T-cell (primary cell): ENCODE results near the gene ZNF777. TPM values are rescaled to one million over a fixed set of nuclear protein-coding genes. Genes with fewer than 3 reads are reported as not detected.
"Not testable (repeated sequence)": the region's sequence is repeated elsewhere in the genome, so short reads cannot be mapped to it uniquely, and the experiment has no call there.

Experiments used
- ATAC-seq, 4 experiments: fragments of 200-7000 bp in 3 of 4; fragments of 150-1000 bp in 1 of 4; cut with Tn5 transposase; replicated peaks in 1 of 4; 1 replicate in 3 of 4; 2 replicates in 1 of 4; pipeline ENCODE4 v1.10.0; 2021; ENCODE audit warnings: moderate library complexity in 3 of 4, mild to moderate bottlenecking in 2 of 4, moderate number of reproducible peaks in 1 of 4
- CTCF ChIA-PET, 2 donors: fragments of 300-600 bp; sonication (Branson Sonifier 250); formaldehyde crosslinking; loops; one replicate each; lab custom pipeline; 2022; ENCODE audit warnings: antibody characterized with exemption in 2 of 2; lab: Charles Lee
- POLR2A ChIA-PET, 2 donors: fragments of 300-600 bp; sonication (Branson Sonifier 250); formaldehyde crosslinking; loops; one replicate each; lab custom pipeline; 2022; ENCODE audit warnings: antibody characterized with exemption in 2 of 2; lab: Charles Lee
- DNase-seq, 35 experiments: peaks; one replicate each; pipeline versions ENCODE4 v3.0.0 to v3.0.0-alpha.2; 2013 to 2023
- H3K27ac ChIP-seq: one replicate; pipeline ENCODE4 v1.5.1; 2013; ENCODE audit warnings: low read length
- H3K27me3 ChIP-seq, 2 experiments: replicated peaks in 1 of 2; 1 replicate in 1 of 2; 2 replicates in 1 of 2; pipeline versions ENCODE4 v1.6.1 to v1.7.0; 2013; ENCODE audit warnings: low read length in 1 of 2, mixed read lengths in 1 of 2; ENCODE audit not compliant: control insufficient read depth in 2 of 2, insufficient read depth in 2 of 2; ENCODE audit errors: extremely low read depth in 1 of 2
- H3K36me3 ChIP-seq, 2 donors: 1 replicate in 1 of 2; 2 replicates in 1 of 2; pipeline versions ENCODE4 v1.6.1 to v1.7.0; 2013; ENCODE audit warnings: low read length in 1 of 2; ENCODE audit not compliant: control insufficient read depth in 2 of 2, insufficient read depth in 1 of 2; ENCODE audit errors: extremely low read depth in 1 of 2
- H3K4me1 ChIP-seq, 2 experiments: 1 replicate in 1 of 2; 2 replicates in 1 of 2; pipeline versions ENCODE4 v1.6.1 to v1.7.0; 2013; ENCODE audit warnings: low read length in 2 of 2, mixed read lengths in 1 of 2; ENCODE audit not compliant: insufficient read depth in 2 of 2, control insufficient read depth in 1 of 2; ENCODE audit errors: extremely low read depth in 1 of 2
- H3K4me3 ChIP-seq, 2 donors: 1 replicate in 1 of 2; 2 replicates in 1 of 2; pipeline versions ENCODE4 v1.5.1 to v1.7.0; 2013; ENCODE audit warnings: mild to moderate bottlenecking in 2 of 2, low read length in 1 of 2, moderate library complexity in 1 of 2; ENCODE audit not compliant: control insufficient read depth in 1 of 2; ENCODE audit errors: extremely low read depth in 1 of 2
- H3K9me3 ChIP-seq: 2 replicates; pipeline ENCODE4 v1.7.0; 2013
- H3K27ac Mint-ChIP-seq, 2 donors: one replicate each; pipeline ENCODE4 v1.8.0; 2020 to 2021; ENCODE audit warnings: mild to moderate bottlenecking in 2 of 2, mixed read lengths in 2 of 2
- H3K27me3 Mint-ChIP-seq, 2 donors: one replicate each; pipeline ENCODE4 v1.8.0; 2021 to 2022; ENCODE audit warnings: mixed read lengths in 2 of 2
- H3K36me3 Mint-ChIP-seq: one replicate; pipeline ENCODE4 v1.8.0; 2021; ENCODE audit warnings: mixed read lengths
- H3K4me1 Mint-ChIP-seq, 3 donors: one replicate each; pipeline ENCODE4 v1.8.0; 2020 to 2022; ENCODE audit warnings: mixed read lengths in 3 of 3, mild to moderate bottlenecking in 1 of 3
- H3K4me3 Mint-ChIP-seq, 3 donors: one replicate each; pipeline ENCODE4 v1.8.0; 2020 to 2022; ENCODE audit warnings: mild to moderate bottlenecking in 3 of 3, mixed read lengths in 3 of 3, moderate library complexity in 3 of 3
- H3K9me3 Mint-ChIP-seq, 3 donors: one replicate each; pipeline ENCODE4 v1.8.0; 2020 to 2022; ENCODE audit warnings: mixed read lengths in 3 of 3
- WGBS: methylation state at CpG from one replicate; pipeline ENCODE4 v1.1.5; 2013; ENCODE audit warnings: missing lambda C conversion rate; ENCODE audit not compliant: insufficient coverage; 5-methylcytosine and 5-hydroxymethylcytosine counted together
- total RNA-seq, 35 experiments: library from RNA in 6 of 35; stranded (reverse) in 6 of 35; fragments of 120-200 nt in 1 of 35; gene quantifications; one replicate each; pipeline versions ENCODE4 v1.2.1 to v1.2.4 and lab custom pipeline; 2013 to 2026

ZNF777 gene
- total RNA-seq, 5 donors from 2014 or later (not counting 1 experiment from before 2014, with no cell fraction given): 13.2 to 22.5 (median 19.8) TPM

- ATAC-seq (no peak), DNase-seq (no peak)
- H3K36me3 ChIP-seq: peaks cover 14 to 80% of the 10 kb centered on the region in 2 donors
- ChIA-PET CTCF (interaction anchor here in 1 of 2 donors (0.6 kb wide), 1 partner anchor 1167 kb away, joined by 4 read pairs; no protein-coding TSS in a partner anchor), POLR2A (no interaction called here)
- no peak overlapping the region for H3K27ac ChIP-seq
- Mint-ChIP-seq H3K27me3 (no peaks in the 10 kb centered on the region), H3K36me3 (peaks cover 60% of the 10 kb centered on the region), H3K9me3 (no peaks in the 10 kb centered on the region), H3K4me3 (no peak overlapping the region), H3K4me1 (peaks cover 5 to 7% (median 6%) of the 10 kb centered on the region in 3 donors), H3K27ac (no peak overlapping the region)
- no peaks in the 10 kb centered on the region for H3K27me3 ChIP-seq
- H3K4me1 ChIP-seq: no peaks in the 10 kb centered on the region
- H3K4me3 ChIP-seq: no peak overlapping the region
- 94% methylated on average over 6 of the region's 6 CpGs for WGBS
- H3K9me3 ChIP-seq: no peaks in the 10 kb centered on the region
Observed at GRCh38 chr7:149449897-149450296, 11.0 kb downstream of the ZNF777 start.

- H3K9me3 ChIP-seq: no peaks in the 10 kb centered on the region
- Mint-ChIP-seq H3K4me1 (peaks cover 4 to 7% (median 5%) of the 10 kb centered on the region in 3 donors), H3K36me3 (peaks cover 63% of the 10 kb centered on the region), H3K4me3 (no peak overlapping the region), H3K27ac (no peak overlapping the region), H3K9me3 (no peaks in the 10 kb centered on the region), H3K27me3 (no peaks in the 10 kb centered on the region)
- ChIA-PET POLR2A (no interaction called here), CTCF (no interaction called here)
- peaks cover 15 to 77% of the 10 kb centered on the region in 2 donors for H3K36me3 ChIP-seq
- no peak overlapping the region for H3K27ac ChIP-seq
- ATAC-seq: no peak
- H3K4me3 ChIP-seq: no peak overlapping the region
- no peaks in the 10 kb centered on the region for H3K4me1 ChIP-seq
- no peak for DNase-seq
- 97% methylated on average over 3 of the region's 8 CpGs for WGBS
- H3K27me3 ChIP-seq: no peaks in the 10 kb centered on the region
Observed at GRCh38 chr7:149448961-149449360, 11.9 kb downstream of the ZNF777 start.

GRCh38 chr7:149446026-149446425 lies 14.8 kb downstream of the ZNF777 start:
- ATAC-seq, H3K9me3 ChIP-seq, H3K27ac Mint-ChIP-seq, H3K9me3 Mint-ChIP-seq, H3K27me3 Mint-ChIP-seq, H3K4me1 Mint-ChIP-seq, CTCF ChIA-PET, H3K4me3 Mint-ChIP-seq, H3K4me1 ChIP-seq, H3K27ac ChIP-seq, H3K27me3 ChIP-seq, DNase-seq, POLR2A ChIA-PET, H3K4me3 ChIP-seq: not testable (repeated sequence)
- H3K36me3 Mint-ChIP-seq: peaks cover 56% of the 10 kb centered on the region
- no CpG with 5 or more reads among the region's 11 CpGs for WGBS
- peaks cover 11 to 67% of the 10 kb centered on the region in 2 donors for H3K36me3 ChIP-seq

- Histone ChIP-seq H3K9me3 (no peaks in the 10 kb centered on the region), H3K27ac (no peak overlapping the region), H3K4me3 (no peak overlapping the region), H3K4me1 (peaks cover 0 to 4% of the 10 kb centered on the region in 2 experiments), H3K36me3 (peaks cover 4 to 53% of the 10 kb centered on the region in 2 donors), H3K27me3 (no peaks in the 10 kb centered on the region)
- H3K9me3 Mint-ChIP-seq: no peaks in the 10 kb centered on the region
- ATAC-seq: no peak
- no peak overlapping the region for H3K27ac Mint-ChIP-seq
- H3K4me3 Mint-ChIP-seq: no peak overlapping the region
- peaks cover 43% of the 10 kb centered on the region for H3K36me3 Mint-ChIP-seq
- ChIA-PET POLR2A (interaction anchor here in 1 of 2 donors (0.5 kb wide), 1 partner anchor 317 kb away, joined by 4 read pairs; no protein-coding TSS in a partner anchor), CTCF (interaction anchor here in 1 of 2 donors (0.8 kb wide), 1 partner anchor 16 kb away, joined by 3 read pairs; the partner anchor contains the start of gene ZNF777)
- H3K4me1 Mint-ChIP-seq: peaks cover 10 to 13% (median 12%) of the 10 kb centered on the region in 3 donors
- DNase-seq: no peak
- H3K27me3 Mint-ChIP-seq: no peaks in the 10 kb centered on the region
- 92% methylated on average over 4 of the region's 6 CpGs for WGBS
Observed at GRCh38 chr7:149444287-149444686, 16.6 kb downstream of the ZNF777 start.

GRCh38 chr7:149443523-149443922 lies 17.3 kb downstream of the ZNF777 start:
- no peak overlapping the region for H3K27ac Mint-ChIP-seq
- H3K9me3 Mint-ChIP-seq: no peaks in the 10 kb centered on the region
- ATAC-seq (no peak), DNase-seq (no peak)
- Histone ChIP-seq H3K27ac (no peak overlapping the region), H3K27me3 (no peaks in the 10 kb centered on the region), H3K4me1 (peaks cover 0 to 4% of the 10 kb centered on the region in 2 experiments), H3K36me3 (peaks cover 4 to 48% of the 10 kb centered on the region in 2 donors), H3K4me3 (no peak overlapping the region), H3K9me3 (no peaks in the 10 kb centered on the region)
- H3K4me1 Mint-ChIP-seq: peaks cover 12 to 18% (median 13%) of the 10 kb centered on the region in 3 donors
- POLR2A ChIA-PET: no interaction called here
- H3K36me3 Mint-ChIP-seq: peaks cover 41% of the 10 kb centered on the region
- WGBS: 100% methylated on average over 4 of the region's 7 CpGs
- H3K4me3 Mint-ChIP-seq: no peak overlapping the region
- CTCF ChIA-PET: no interaction called here
- no peaks in the 10 kb centered on the region for H3K27me3 Mint-ChIP-seq

- Histone ChIP-seq H3K9me3 (no peaks in the 10 kb centered on the region), H3K4me3 (no peak overlapping the region), H3K27ac (no peak overlapping the region), H3K4me1 (peaks cover 0 to 4% of the 10 kb centered on the region in 2 experiments), H3K36me3 (peaks cover 4 to 45% of the 10 kb centered on the region in 2 donors), H3K27me3 (no peaks in the 10 kb centered on the region)
- no peak overlapping the region for H3K4me3 Mint-ChIP-seq
- ChIA-PET POLR2A (no interaction called here), CTCF (no interaction called here)
- ATAC-seq (no peak), DNase-seq (no peak)
- no peaks in the 10 kb centered on the region for H3K27me3 Mint-ChIP-seq
- H3K9me3 Mint-ChIP-seq: no peaks in the 10 kb centered on the region
- peaks cover 12 to 18% (median 13%) of the 10 kb centered on the region in 3 donors for H3K4me1 Mint-ChIP-seq
- WGBS: no CpG with 5 or more reads among the region's 3 CpGs
- H3K36me3 Mint-ChIP-seq: peaks cover 41% of the 10 kb centered on the region
- no peak overlapping the region for H3K27ac Mint-ChIP-seq
Observed at GRCh38 chr7:149442924-149443323, 17.9 kb downstream of the ZNF777 start.
